NCI-H345 treated with DMSO at 0.1 percent for 48 hours (cell line): ENCODE results near the gene AGFG2.

Experiments
- DNase-seq: peaks from one replicate; lab custom pipeline; 2025; ENCODE audit not compliant: unreplicated experiment; lab: John Stamatoyannopoulos, UW

Gene AGFG2

DNA sequence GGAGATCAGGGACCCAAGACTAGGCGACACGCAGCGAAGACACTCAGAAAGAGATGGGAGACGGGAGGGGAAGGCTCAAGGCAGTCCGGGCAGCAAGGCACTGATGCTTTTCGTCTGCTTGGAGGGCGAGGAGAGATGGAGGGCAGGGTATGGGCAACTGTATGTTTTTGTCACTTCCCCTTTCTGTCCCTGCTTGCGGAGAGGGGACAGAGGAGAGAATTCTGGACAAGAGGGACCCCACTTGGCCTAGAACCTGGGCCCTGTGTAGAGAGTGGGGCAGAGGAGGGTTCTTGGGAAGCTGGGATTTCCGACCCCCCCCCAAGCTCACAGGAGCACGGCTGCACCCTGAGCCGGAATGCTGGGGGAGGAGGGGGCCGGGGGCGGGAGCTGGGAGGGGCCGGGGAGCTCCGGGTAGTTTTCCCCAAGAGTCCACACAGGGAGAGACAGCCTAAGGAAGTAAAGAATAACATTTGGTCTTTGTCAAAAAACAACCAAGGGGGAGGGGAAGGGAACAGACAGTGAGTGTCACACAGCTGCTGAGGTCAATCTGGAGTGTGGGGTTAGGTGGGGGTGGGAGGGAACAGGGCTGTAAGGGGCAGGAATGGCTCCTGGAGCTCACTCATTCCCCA, 45.2 kb downstream of the AGFG2 start:
- DNase-seq = no peak

DNA sequence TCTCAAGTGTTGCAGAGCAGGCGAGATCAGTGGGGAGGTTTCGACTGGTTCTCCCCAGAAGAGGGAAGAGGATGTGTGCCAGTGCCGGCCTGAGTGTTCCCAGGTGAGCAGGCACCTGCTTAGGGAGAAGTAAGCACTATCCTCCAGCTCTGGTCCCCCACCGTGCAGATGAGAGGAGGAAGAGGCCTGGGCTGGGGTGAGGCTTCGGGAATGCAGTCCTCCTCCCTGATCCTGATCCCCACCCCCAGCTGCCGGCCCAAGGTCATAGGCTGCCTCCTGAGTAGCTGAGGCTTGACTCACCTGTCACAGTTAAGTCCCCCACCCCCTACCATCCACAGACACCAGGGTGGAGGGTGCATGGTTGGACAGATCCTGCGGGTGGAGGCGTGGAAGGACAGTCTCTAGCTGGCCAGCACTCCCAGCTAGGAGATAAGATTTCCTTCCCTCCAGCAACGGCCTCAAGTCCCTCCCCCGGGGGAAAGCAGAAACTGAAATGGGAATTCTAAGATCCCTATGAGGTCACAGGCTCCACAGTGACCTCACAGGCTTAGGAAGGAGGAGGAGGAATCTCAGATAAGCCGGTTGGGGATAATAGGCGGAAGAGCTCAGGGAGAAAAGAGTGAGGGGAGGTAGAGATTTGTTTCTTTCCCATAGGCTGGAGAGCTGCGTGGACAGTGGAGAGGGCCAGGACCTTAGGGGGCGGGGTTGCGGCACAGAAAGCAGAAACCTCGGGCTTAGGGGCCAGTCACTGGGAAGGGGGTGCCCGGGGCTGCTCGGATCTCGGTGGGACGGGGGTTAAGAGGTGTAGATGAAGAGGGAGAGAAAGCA, 45.9 kb downstream of the AGFG2 start:
- no peak for DNase-seq

DNA sequence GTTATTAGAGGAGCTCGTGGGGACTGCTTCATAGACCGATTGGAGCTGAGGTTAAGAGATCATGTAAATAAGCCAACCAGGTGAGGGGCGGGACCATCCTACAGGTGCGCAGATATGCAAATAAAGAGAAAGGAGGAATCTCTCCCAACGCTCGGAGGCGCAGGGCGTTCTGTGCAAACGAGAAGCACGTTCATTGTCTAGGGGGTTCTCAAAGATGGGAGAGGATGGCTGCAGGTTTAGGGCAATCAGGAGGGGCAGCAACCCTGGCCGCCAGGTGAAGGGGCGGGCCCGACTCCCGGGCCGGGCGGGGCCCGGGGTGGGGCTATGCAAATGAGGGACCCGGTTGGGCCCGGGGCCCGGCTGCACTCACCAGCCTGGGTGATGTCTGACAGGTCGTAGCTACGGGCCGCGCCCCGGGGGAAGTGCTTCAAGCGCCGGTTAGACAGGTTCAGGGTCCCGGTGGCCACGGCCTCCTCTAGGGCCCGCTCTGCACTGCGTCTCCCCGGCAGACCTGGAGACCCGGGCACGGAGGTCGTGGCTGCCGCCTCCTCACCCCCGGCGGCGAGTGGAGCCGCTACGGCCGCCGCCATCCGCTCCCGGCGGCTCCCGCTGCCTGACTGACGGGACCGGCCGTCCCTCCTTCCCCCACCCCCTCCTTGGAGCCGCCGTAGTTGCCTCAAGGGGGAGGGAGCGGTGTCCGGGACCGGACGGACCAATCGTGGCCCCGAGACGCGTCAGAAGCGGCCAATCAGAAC, 46.7 kb downstream of the AGFG2 start, which contains the start of gene LRCH4:
TSS of gene LRCH4 (minus strand) at position 619 of the 755 bp plus-strand sequence. CDS start at position 590, 29 bp downstream.
- peak; percentile 53 for DNase-seq

DNA sequence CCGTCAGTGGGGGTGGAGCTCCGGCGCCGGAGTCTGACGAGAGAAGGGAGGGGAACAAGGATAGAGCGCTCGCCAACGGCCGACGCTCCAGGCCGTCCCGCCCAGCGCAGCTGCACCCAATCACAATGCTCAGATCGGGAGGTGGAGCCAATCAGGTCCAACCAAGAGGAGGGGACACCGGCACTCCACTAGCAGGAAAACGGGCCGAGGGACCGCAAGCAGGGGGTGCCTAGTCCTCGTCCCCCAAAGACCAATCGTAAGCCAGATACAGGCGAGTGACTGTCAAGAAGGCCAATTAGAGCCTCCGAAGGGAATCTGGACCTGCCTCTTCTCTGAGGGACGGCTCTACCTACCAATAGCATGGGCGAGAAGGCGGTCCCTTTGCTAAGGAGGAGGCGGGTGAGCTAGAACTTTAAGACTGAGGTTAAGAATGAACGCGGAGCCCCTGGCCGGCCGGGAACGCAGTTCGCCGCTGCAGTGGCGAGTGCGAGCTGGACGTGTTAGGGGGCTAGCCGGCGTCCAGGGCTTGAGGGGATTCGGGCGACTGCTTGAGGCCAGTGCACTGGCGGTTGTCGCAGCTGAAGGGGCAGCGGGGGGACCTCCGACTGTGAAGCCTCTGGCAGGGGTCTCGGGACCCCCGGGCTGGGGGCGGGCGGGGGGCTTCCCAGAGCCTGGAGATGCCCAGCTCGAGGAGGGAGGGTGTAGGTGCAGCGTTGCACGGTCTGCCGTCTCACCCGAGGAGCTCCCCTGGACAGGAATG, 47.4 kb downstream of the AGFG2 start, which contains the start of gene FBXO24:
TSS of gene FBXO24 (plus strand) at position 63 of the 760 bp plus-strand sequence. CDS start at position 361, 298 bp downstream.
- DNase-seq = peak; percentile 98

DNA sequence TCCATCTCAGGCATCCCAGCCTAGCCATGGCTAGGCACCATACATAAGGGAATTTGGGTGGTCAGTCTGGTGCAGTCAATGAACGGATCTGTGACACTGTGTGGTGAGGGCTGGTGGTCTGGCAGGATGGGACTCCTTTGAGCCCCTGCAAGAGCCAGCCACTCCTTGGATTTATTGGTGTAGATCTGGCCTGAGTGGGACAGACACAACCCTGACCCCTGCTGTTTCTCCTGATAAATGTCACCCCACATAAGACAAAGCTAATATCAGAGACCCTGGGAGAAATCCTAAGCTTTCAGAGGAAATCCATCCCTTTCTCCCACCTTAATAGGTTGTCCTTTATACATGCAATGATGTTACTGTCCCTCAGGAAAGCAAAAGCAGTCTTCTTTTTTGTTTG, 49.4 kb downstream of the AGFG2 start:
- no peak for DNase-seq

DNA sequence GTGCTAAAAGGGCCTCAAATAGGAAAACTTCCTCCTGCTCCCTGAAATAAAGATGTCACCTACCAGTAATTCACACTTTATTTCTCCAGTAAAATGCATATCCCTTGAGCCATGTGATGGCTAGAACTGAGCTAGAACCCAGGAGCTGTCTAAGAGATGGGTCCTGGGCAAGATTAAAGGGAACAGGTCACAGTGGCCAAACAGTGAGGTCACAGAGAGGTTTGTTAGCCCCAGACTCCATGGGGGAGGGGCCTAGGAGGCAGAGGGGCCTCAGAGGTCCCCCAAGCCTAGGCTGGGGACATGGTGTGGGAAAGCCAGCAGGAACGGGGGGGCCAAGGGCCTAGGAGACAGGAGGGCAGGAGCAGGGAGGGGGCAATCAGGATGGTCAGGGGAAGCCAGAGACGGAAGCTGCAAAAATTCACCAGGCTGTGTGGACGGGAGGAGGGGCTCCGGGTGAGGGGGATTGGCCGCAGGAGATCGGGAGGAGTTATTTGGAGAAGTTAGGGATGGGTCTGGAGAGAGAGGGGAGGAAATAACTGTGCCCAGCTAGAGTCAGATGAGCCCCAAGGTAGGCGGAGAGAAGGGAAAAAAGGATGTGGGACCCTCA, 50.4 kb downstream of the AGFG2 start:
- DNase-seq = no peak

DNA sequence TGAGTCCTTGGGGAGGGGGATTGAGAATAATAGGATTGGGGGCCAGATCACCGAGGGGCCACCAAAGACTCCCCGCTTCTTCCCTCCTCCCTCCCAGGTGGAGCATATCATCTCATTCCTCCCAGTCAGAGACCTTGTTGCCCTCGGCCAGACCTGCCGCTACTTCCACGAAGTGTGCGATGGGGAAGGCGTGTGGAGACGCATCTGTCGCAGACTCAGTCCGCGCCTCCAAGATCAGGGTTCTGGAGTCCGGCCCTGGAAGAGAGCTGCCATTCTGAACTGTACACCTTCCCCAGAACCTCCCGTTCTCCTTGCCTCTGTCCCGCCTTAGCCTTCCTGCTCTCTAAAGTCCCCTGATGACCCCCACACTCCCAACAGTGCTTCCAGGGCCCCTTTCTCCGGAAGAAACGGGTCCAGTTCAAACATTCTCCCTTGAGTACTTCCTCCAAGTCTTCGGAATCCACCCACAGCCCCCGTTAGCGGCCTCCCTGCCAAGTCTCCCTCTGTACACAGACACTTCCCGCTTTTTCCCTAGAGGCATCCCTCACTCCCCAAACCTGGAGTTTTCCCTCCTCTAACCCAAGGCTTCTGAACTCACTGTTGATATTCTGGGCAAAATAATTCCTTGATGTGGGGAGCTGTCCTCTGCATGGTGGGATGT, 51.2 kb downstream of the AGFG2 start:
- no peak for DNase-seq

DNA sequence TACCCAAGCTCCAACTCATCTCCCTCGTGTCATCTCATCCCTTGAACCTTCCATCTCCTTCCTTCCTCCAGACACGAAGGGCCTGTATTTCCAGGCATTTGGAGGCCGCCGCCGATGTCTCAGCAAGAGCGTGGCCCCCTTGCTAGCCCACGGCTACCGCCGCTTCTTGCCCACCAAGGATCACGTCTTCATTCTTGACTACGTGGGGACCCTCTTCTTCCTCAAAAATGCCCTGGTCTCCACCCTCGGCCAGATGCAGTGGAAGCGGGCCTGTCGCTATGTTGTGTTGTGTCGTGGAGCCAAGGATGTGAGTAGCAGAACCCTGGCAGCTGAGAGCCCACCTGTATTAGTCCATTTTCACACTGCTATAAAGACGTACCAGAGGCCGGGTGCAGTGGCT, 52.6 kb downstream of the AGFG2 start:
- no peak for DNase-seq

DNA sequence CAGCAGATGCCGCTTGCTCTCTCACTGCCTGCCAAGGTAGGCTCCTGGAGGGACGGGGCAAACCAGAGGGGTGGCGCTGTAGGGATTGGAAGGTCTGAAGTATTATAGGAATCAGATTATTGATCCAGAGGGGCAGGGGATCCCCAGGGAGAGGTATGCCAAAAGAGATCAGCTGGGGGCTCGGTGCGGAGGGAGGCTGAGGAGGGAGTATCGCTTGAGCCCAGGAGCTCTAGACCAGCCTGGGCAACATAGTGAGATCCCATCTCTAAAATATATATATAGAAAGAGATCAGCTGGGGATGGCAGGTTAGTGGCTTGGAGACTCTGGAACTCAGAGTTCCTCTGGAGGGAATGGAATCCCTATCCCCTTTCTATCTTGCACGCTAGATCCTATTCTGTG, 56.2 kb downstream of the AGFG2 start:
- no peak for DNase-seq

DNA sequence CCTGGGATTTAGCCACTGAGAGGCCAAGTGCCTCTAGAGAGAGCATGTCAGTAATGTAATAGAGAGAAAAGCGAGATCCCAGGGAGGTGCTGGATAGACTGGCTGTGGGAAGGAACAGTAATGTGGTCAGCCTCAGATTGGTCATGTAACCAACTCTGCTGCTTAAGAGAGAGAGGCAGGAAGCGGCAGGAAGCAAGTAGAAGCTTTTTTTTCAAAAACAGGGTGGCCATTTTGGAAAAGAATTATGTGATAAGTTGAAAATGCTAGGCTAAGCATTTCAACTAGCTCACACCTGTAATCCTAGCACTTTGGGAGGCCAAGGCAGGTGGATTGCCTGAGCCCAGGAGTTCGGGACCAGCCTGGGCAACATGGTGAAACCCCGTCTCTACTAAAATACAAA, 59.4 kb downstream of the AGFG2 start:
- DNase-seq = no peak

DNA sequence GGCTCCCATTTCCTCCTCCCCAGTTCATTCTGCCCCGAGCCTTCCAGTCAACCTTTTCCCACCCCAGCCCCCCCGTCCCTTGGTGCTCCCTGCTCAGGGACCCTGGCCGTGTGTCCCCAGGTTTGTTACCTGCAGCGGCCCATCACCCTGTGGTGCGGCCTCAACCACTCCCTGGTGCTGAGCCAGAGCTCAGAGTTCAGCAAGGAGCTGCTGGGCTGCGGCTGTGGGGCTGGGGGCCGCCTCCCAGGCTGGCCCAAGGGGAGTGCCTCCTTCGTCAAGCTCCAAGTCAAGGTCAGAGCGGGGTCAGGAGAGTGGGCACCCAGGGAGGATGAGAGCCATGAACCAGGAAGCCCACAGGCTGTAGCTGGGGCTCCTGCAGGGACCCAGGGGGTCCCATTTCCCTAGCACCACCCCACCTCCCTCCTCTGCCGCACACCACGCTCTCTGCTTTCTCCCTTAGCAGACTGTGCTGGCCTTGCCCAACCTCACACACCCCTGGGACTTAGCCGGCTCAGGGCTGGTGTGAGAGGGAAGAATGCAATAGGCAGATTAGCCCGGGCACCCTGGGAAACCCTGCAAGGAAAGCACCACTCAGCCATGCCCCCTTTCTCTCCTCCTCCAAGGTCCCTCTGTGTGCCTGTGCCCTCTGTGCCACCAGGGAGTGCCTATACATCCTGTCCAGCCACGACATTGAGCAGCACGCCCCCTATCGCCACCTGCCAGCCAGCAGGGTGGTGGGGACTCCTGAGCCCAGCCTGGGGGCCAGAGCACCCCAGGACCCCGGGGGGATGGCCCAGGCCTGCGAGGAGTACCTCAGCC, 61.1 kb downstream of the AGFG2 start:
- no peak for DNase-seq

DNA sequence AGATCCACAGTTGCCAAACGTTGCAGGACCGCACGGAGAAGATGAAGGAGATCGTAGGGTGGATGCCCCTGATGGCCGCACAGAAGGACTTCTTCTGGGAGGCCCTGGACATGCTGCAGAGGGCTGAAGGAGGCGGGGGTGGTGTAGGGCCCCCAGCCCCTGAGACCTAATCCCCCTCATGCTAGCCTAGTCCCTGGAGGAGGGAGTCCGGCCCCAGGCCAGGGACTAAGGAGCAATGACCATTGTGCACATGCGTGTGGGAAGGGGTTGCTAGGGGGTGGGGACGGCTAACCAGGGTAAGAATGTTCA, 61.7 kb downstream of the AGFG2 start:
- DNase-seq = no peak

DNA sequence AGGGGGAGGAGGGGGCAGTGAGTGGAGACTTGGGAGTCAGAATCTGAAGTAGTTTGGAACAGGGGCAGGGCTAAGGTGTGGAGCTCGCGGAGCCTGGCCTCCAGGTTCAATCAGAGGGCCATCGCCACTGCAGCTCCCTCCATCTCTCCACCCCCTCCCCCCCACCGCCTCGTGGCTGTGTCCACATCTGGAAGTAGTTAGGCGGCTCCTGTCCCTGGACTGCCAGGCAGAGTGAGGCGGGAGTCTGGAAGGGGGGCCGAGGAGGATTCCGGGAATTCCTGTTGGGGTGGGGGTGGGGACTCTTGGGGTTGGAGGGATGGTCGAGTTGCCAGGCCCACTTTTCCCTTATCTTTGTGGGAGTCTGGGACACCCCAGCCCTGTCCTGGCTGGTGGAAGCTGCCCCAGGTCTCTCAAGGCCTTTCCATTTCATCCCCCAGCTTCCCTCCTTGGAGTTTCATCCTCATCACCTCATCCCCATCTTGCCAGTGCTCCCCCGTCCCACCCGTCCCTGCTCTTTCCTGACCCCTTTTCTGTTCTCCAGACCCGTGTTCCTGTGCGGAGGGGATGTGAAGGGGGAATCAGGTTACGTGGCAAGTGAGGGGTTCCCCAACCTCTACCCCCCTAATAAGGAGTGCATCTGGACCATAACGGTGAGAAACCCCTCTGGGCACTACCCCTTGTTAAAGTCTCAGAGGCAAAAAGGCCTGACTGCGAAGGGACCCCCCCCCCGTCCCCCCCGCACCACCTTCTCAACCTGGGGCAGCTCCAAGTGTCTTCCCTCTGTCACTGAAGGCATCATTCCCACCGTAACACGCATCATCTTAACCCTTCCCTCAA, 64.1 kb downstream of the AGFG2 start:
- no peak for DNase-seq

DNA sequence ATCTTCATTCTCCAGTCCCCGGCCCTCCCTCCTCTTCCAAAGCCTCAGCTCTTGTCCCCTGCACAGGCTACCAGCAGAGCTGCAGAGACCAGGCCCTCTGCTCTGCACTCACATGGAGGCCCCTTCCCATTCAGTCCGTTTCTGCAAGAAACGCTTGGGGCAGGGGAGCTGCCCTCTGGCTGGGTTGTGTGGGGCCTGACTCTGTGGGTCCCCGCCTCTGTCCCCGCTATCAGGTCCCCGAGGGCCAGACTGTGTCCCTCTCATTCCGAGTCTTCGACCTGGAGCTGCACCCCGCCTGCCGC, 64.7 kb downstream of the AGFG2 start:
- DNase-seq = no peak

DNA sequence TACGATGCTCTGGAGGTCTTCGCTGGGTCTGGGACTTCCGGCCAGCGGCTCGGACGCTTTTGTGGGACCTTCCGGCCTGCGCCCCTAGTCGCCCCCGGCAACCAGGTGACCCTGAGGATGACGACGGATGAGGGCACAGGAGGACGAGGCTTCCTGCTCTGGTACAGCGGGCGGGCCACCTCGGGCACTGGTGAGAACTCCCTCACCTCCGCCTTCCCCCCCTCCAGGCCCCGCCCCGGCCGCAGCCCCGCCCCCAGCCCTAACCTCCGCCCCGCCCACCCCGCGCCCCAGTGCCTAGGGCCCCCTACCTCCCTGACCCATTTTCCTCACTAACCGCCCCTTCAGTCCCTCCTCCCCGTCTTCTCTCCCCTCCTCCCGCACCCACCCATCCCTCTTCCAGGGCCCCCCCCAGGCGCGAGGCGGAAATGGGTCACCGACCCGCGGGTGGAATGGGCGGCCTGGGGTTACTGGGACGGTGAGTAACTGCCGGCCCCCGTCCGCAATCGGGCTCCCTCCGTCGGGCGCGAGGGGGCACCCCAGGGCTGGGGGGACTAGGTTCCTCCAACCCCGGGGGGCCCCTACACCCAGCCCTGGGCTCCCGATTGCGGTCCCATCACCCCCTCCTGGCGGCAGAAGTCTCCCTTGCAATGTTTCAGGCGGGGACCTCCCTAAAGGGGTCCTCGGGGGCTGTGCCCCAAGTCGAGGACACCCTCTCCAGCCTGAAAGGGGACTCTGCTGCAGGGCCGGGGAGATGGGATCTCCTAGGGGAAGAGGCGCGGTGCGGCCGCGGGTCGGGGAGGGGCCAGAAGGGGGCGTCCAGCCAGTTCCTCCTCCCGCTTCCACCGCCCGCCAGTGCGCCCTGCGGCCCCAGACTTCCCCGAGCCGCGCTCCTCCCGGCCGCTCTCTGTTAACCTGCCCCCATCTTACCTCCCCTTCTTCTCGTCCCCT, 65.3 kb downstream of the AGFG2 start:
- DNase-seq = peak; percentile 36

DNA sequence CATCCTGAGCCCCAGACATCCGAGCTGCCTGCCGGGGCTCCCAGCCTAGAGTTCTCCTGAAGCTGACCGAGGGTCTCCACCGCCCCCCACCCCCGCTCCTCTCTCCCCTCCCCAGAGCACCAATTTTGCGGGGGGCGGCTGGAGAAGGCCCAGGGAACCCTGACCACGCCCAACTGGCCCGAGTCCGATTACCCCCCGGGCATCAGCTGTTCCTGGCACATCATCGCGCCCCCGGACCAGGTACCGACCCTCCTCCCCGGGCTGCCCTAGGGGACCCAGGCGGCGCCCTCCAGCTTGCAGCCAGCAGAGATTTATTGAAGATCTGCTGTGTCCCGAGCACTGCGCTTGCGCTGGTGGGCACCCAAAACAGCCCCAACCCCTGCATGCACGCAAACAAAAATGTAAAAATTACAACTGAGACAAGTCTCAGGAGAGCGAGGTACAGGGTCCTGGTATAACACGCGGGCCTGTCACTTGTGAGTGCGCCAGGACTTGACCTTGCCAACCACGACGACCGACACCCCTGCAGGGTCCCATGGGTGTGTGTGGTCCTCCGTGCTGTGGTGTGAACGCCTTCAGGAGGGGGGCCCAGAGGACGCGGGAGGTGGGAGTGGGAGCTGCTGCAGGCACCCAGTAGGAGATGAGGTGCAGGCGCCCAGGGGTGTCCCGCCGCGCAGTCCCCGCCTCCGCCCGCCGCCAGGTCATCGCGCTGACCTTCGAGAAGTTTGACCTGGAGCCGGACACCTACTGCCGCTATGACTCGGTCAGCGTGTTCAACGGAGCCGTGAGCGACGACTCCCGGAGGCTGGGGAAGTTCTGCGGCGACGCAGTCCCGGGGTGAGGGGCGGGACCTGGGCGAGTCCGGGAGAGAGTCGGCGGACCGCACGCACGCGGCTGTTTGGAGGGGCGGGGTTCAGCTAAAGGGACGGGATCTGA, 66.2 kb downstream of the AGFG2 start:
- no peak for DNase-seq
